Activated effector memory CD4-positive, alpha-beta T cell treated with anti-CD3 and anti-CD28 coated beads, Interleukin-2, amount 50 U/mL, for 16 hours (primary cell): Measurements from ENCODE around the gene TPRG1.

Experiments
- DNase-seq: peaks from one replicate; pipeline ENCODE4 v3.0.0-alpha.2; 2020

TPRG1 gene

GRCh38 chr3:189167027-189167766 is 4.6 kb upstream of the TPRG1 start:
- no peak for DNase-seq

GRCh38 chr3:189168711-189169110 is 3.1 kb upstream of the TPRG1 start:
- DNase-seq: no peak

- DNase-seq: no peak
Measured at GRCh38 chr3:189169728-189170127, 2.0 kb upstream of the TPRG1 start.

- DNase-seq: no peak
Measured at GRCh38 chr3:189170559-189170958, 1.2 kb upstream of the TPRG1 start.

- DNase-seq: no peak
Measured at GRCh38 chr3:189172668-189173419, 1.1 kb downstream of the TPRG1 start.

GRCh38 chr3:189184566-189184965 is 12.8 kb downstream of the TPRG1 start:
- no peak for DNase-seq

GRCh38 chr3:189186101-189186500 is 14.3 kb downstream of the TPRG1 start:
- no peak for DNase-seq

- no peak for DNase-seq
Measured at GRCh38 chr3:189188466-189188865, 16.7 kb downstream of the TPRG1 start.

- no peak for DNase-seq
Measured at GRCh38 chr3:189192725-189193124, 21.0 kb downstream of the TPRG1 start.

GRCh38 chr3:189195302-189195701 is 23.5 kb downstream of the TPRG1 start:
- DNase-seq: no peak

GRCh38 chr3:189202106-189202505 is 30.3 kb downstream of the TPRG1 start:
- DNase-seq: no peak

- DNase-seq: no peak
Measured at GRCh38 chr3:189202583-189202982, 30.8 kb downstream of the TPRG1 start.

- no peak for DNase-seq
Measured at GRCh38 chr3:189204167-189204866, 32.5 kb downstream of the TPRG1 start.

GRCh38 chr3:189204937-189205336 is 33.2 kb downstream of the TPRG1 start:
- DNase-seq: no peak

- no peak for DNase-seq
Measured at GRCh38 chr3:189210251-189210770, 38.5 kb downstream of the TPRG1 start.

- DNase-seq: no peak
Measured at GRCh38 chr3:189212681-189213080, 40.9 kb downstream of the TPRG1 start.

- no peak for DNase-seq
Measured at GRCh38 chr3:189214651-189215050, 42.9 kb downstream of the TPRG1 start.

- DNase-seq: no peak
Measured at GRCh38 chr3:189222927-189223636, 51.3 kb downstream of the TPRG1 start.

- DNase-seq: no peak
Measured at GRCh38 chr3:189225431-189225830, 53.7 kb downstream of the TPRG1 start.

- DNase-seq: no peak
Measured at GRCh38 chr3:189227249-189227648, 55.5 kb downstream of the TPRG1 start.

- no peak for DNase-seq
Measured at GRCh38 chr3:189229196-189229828, 57.5 kb downstream of the TPRG1 start.

GRCh38 chr3:189232790-189233189 is 61.0 kb downstream of the TPRG1 start:
- DNase-seq: no peak
